Dermis blood vessel endothelial cell (primary cell): ENCODE results near the gene CDON. TPM values are rescaled to one million over a fixed set of nuclear protein-coding genes. Genes with fewer than 3 reads are reported as not detected.
A peak's percentile ranks its signal among the peaks of the same experiment; 100 is the strongest.

Experiments
- DNase-seq: peaks from one replicate; pipeline ENCODE4 v3.0.0; 2010
- total RNA-seq: library from RNA; depleted of rRNA; stranded (reverse); fragments of >200 nt; gene quantifications from 2 replicates; pipeline ENCODE4 v1.2.3, GENCODE V29; 2014

CDON gene
- total RNA-seq, 1 donor from 2014 or later, result 3.6 TPM

- no peak for DNase-seq
Observed at GRCh38 chr11:125942771-125943428, 119.8 kb downstream of the CDON start.

GRCh38 chr11:125941619-125942611 is 120.8 kb downstream of the CDON start:
- DNase-seq, result peak; percentile 67

- DNase-seq, result no peak
Observed at GRCh38 chr11:125941267-125941618, 121.4 kb downstream of the CDON start.

GRCh38 chr11:125940145-125940544 is 122.5 kb downstream of the CDON start:
- DNase-seq, result no peak

GRCh38 chr11:125939081-125939521 is 123.6 kb downstream of the CDON start:
- DNase-seq, result no peak

DNA sequence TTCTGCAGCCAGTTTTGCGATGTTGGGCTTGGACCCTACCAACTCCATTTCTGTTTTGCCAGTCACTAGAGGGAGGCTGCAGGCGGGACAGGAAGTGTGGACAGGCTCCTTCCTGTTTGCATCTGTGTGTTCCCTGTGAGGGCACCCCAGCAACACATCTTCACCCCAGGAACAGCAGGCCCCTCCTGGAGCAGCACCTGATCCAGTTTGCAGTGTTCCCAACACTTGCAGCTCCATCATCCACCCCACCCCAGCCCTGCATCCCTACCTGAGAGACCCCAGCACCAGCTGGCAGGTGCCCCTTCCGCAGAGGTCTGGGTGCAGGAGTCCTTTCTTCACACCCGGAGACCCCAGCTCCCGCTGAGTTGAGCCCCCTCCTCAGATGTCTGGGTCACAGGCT is 124.2 kb downstream of the CDON start:
- DNase-seq, result no peak

- DNase-seq, result no peak
Observed at GRCh38 chr11:125935618-125936199, 127.0 kb downstream of the CDON start.

DNA sequence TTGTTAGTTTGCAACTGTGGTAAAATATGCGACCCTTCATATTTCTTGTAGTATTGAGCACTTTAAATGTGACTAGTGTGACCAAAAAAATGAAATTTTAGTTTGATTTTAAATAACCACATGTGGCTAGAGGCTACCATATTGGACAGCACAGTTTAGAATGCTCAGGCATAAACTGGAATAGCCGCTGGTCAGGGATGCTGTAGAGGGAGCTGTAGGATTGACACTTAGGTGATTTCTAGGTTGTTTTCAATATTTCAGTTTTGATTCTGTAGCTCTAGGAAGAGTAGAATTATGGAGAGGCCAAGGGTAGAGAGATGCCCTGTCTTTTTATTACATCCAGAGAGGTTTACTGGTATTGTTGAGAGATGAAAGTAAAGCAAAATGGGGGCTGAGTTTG is 127.6 kb downstream of the CDON start:
- no peak for DNase-seq

GRCh38 chr11:125934473-125934872 is 128.2 kb downstream of the CDON start:
- DNase-seq, result no peak

DNA sequence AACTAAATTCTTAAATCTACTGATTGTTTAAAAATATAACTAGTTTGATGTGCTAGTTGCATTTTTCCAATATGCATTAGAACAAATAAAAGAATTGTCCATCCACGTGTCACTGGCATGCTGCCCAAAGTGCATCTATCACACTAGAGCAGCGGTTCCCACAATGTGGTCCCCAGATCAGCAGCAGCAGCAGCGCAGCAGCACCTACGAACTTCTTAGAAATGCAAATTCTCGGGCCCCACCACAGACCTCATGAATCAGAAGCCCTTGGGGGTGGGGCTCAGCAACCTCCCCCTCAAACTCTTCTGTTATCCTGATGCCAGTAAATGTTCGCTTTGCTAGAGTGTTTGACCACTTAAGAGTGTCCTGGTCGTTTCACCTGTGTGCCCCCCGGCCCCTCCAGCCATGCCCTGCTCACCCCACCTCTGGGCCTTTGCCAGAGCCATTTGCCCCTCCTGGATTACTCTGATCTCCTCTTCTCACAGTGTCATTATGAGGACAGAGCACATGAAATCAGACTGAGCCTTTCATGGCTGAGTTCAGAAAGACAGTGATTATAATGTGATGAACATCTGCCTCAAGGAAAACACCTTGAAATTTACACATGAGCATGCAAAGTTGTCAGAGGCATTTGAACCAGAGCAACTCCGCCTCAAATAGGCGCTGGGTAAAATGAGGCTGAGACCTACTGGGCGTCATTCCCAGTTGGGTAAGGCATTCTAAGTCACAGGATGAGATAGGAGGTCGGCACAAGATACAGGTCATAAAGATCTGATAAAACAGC is 129.4 kb downstream of the CDON start:
- DNase-seq, result no peak

DNA sequence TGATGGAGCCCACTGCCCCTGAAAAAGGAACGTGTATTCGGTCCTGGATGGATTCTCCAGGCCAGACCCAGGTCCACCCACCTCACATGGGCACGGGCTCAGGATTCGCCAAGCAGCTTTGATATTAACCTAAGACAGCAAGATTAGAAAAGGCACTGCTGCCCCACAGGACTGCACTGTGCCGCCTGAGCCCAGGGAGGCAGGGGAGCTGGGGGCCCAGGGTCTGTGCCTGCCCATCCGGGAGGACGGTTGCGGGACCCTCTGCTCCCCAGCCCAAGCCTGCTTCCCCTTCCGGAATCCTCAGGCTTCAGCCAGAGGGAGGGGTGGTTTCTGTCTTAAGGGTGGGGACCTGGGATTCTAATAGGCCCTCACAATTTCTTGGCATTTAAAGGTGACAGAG is 130.4 kb downstream of the CDON start:
- DNase-seq, result no peak

GRCh38 chr11:125931668-125932067 is 131.0 kb downstream of the CDON start:
- no peak for DNase-seq

- DNase-seq, result no peak
Observed at GRCh38 chr11:125931116-125931515, 131.6 kb downstream of the CDON start.

- DNase-seq, result no peak
Observed at GRCh38 chr11:125930076-125930450, 132.6 kb downstream of the CDON start.

DNA sequence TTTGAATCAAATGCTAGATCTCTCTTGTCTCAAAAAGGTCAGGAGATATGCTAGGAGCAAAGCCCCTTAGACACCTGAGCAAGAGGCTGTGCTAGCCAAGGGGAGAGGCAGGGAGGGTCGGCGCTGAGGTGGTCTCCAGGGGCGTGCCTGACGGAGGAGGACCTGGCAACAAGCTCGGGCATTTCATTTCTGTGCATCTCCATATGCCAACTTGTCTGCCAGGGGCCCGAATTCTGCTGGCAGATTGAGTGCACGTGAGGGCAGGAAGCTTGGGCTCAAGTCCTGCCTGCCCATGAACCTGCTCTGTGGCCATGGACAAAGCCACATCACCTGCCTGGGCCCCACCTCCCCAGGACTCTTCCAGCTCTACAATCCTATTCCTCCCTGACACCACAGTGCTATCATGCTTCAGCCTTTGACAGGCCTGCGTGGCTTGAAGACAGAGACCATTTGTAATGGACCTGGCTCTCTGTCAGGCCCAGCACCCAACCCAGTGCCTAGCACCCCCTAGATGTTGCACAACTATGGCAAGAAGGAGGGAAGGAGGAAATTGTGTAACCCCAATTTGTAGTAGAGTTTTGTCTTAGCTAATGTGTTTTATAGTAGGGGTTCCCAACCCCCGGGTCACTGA is 133.1 kb downstream of the CDON start:
- no peak for DNase-seq

DNA sequence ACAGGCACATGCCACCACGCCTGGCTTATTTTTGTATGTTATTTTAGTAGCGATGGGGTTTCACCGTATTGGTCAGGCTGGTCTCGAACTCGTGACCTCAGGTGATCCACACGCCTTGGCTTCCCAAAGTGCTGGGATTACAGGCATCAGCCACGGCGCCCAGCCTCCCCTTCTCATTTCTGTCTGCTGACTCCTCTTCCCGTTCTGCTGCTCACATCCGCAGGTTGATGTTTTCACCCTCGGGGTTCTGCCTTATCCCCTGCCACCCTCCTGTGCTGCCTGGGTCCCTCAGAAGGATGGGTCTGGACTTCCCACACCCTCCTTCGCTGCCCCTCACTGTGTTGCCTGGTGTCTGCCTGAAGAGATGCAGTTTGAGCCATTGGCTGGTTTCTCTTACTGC is 136.0 kb downstream of the CDON start:
- DNase-seq, result no peak

- no peak for DNase-seq
Observed at GRCh38 chr11:125925804-125926203, 136.9 kb downstream of the CDON start.

GRCh38 chr11:125925247-125925740 is 137.4 kb downstream of the CDON start:
- DNase-seq, result peak; percentile 28

GRCh38 chr11:125924384-125925007 is 138.2 kb downstream of the CDON start:
- DNase-seq, result no peak

DNA sequence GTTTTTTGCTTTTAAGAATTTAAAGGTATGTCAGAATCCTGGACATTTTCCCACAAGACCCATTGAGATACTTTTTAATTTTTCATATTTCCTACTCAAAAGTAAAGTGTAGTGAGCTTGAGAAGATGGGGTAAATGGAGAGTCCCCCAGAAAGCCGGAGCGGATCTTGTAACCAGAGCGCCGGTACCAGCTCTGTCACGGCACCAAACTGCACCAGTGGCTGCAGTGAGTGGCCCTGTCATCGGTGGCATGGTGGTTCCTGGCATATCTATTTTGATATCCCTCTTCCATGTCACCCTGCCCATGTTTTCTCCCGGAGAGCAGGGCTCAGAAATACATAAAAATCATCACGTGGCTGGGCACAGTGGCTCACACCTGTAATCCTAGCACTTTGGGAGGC is 139.0 kb downstream of the CDON start:
- no peak for DNase-seq

GRCh38 chr11:125923012-125923579 is 139.6 kb downstream of the CDON start:
- peak; percentile 86 for DNase-seq
